PC-9 (cell line): Measurements from ENCODE around the gene TPRG1.

Experiments used
- EZH2 ChIP-seq: fragments of 200-600 bp; sonication (generic); IDR thresholded peaks from 2 replicates; pipeline ENCODE4 v1.8.0; 2017; ENCODE audit warnings: antibody characterized with exemption, low read depth
- TF ChIP-seq, protein P1 (sequence below): fragments of 200-600 bp; sonication (generic); conservative IDR thresholded peaks from 2 replicates; pipeline ENCODE4 v1.6.1; 2017; ENCODE audit warnings: mixed run types, antibody characterized with exemption, mild to moderate bottlenecking, moderate library complexity

GRCh38 chr3:189355481-189356201 is 183.9 kb downstream of the TPRG1 start:
- TF ChIP-seq, protein P1, sequence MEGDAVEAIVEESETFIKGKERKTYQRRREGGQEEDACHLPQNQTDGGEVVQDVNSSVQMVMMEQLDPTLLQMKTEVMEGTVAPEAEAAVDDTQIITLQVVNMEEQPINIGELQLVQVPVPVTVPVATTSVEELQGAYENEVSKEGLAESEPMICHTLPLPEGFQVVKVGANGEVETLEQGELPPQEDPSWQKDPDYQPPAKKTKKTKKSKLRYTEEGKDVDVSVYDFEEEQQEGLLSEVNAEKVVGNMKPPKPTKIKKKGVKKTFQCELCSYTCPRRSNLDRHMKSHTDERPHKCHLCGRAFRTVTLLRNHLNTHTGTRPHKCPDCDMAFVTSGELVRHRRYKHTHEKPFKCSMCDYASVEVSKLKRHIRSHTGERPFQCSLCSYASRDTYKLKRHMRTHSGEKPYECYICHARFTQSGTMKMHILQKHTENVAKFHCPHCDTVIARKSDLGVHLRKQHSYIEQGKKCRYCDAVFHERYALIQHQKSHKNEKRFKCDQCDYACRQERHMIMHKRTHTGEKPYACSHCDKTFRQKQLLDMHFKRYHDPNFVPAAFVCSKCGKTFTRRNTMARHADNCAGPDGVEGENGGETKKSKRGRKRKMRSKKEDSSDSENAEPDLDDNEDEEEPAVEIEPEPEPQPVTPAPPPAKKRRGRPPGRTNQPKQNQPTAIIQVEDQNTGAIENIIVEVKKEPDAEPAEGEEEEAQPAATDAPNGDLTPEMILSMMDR, result no peak
- TF ChIP-seq EZH2, result no peak
